Common myeloid progenitor, CD34-positive (primary cell): ENCODE results near the gene RAD21L1.
"Not testable (repeated sequence)": the region's sequence is repeated elsewhere in the genome, so short reads cannot be mapped to it uniquely, and the experiment has no call there.

Experiments used
- CTCF ChIA-PET: fragments of 350-600 bp; sonication (Branson Sonifier 250); formaldehyde crosslinking; loops from one replicate; lab custom pipeline; 2021; ENCODE audit warnings: antibody characterized with exemption; lab: Charles Lee
- POLR2A ChIA-PET: fragments of 350-600 bp; sonication (Branson Sonifier 250); formaldehyde crosslinking; loops from one replicate; lab custom pipeline; 2021; ENCODE audit warnings: antibody characterized with exemption; lab: Charles Lee
- DNase-seq, 3 donors: peaks; one replicate each; pipeline versions ENCODE4 v3.0.0 to v3.0.0-alpha.2; 2013
- H3K27ac ChIP-seq, 2 experiments: 1 replicate in 1 of 2; 2 replicates in 1 of 2; pipeline ENCODE4 v1.7.0; 2013; ENCODE audit warnings: inconsistent platforms in 2 of 2, low read length in 2 of 2, mild to moderate bottlenecking in 2 of 2, low read depth in 1 of 2, moderate library complexity in 1 of 2; ENCODE audit not compliant: severe bottlenecking in 2 of 2, insufficient read depth in 1 of 2, poor library complexity in 1 of 2
- H3K27me3 ChIP-seq, 5 experiments: replicated peaks in 2 of 5; 1 replicate in 3 of 5; 2 replicates in 2 of 5; pipeline versions ENCODE4 v1.6.1 to v1.7.0; 2013; ENCODE audit warnings: low read length in 4 of 5, mild to moderate bottlenecking in 2 of 5, moderate library complexity in 2 of 5, inconsistent platforms in 1 of 5; ENCODE audit not compliant: insufficient read depth in 5 of 5, control insufficient read depth in 4 of 5
- H3K36me3 ChIP-seq, 4 experiments: 1 replicate in 2 of 4; 2 replicates in 2 of 4; pipeline versions ENCODE4 v1.6.1 to v1.7.0; 2013; ENCODE audit warnings: low read length in 3 of 4, control low read depth in 1 of 4, mild to moderate bottlenecking in 1 of 4; ENCODE audit not compliant: control insufficient read depth in 4 of 4, insufficient read depth in 4 of 4
- H3K4me1 ChIP-seq, 4 experiments: 1 replicate in 3 of 4; 2 replicates in 1 of 4; pipeline versions ENCODE4 v1.6.1 to v1.7.1; 2013; ENCODE audit warnings: low read length in 3 of 4, mild to moderate bottlenecking in 3 of 4, control low read depth in 1 of 4, inconsistent platforms in 1 of 4, moderate library complexity in 1 of 4; ENCODE audit not compliant: control insufficient read depth in 4 of 4, insufficient read depth in 4 of 4; ENCODE audit errors: control extremely low read depth in 1 of 4
- H3K4me3 ChIP-seq, 7 experiments: 1 replicate in 4 of 7; 2 replicates in 3 of 7; pipeline versions ENCODE4 v1.5.1 to v1.7.0; 2013; ENCODE audit warnings: mild to moderate bottlenecking in 7 of 7, low read length in 6 of 7, moderate library complexity in 6 of 7, inconsistent platforms in 2 of 7, low read depth in 2 of 7, control low read depth in 1 of 7; ENCODE audit not compliant: insufficient read depth in 4 of 7, control insufficient read depth in 1 of 7; ENCODE audit errors: extremely low read depth in 1 of 7
- H3K9me3 ChIP-seq, 5 experiments: 1 replicate in 4 of 5; 2 replicates in 1 of 5; pipeline versions ENCODE4 v1.6.1 to v1.7.1; 2013; ENCODE audit warnings: low read length in 4 of 5, mild to moderate bottlenecking in 2 of 5, inconsistent platforms in 1 of 5, low read depth in 1 of 5, moderate library complexity in 1 of 5; ENCODE audit not compliant: control insufficient read depth in 4 of 5, insufficient read depth in 2 of 5; ENCODE audit errors: control extremely low read depth in 1 of 5
- WGBS: methylation state at CpG from one replicate; pipeline ENCODE4 v1.1.5; 2013; ENCODE audit not compliant: insufficient coverage; 5-methylcytosine and 5-hydroxymethylcytosine counted together

RAD21L1 gene

GRCh38 chr20:1241456-1241855, 15.6 kb downstream of the RAD21L1 start:
- CTCF ChIA-PET, result interaction anchor here (0.7 to 1.6 kb wide), 3 partner anchors 8 to 28 kb away, joined by 3 to 5 read pairs (median 5); no protein-coding TSS in a partner anchor
- H3K27me3 ChIP-seq, result peaks cover 0 to 32% (median 15%) of the 10 kb centered on the region in 5 experiments

GRCh38 chr20:1242099-1242498, 16.3 kb downstream of the RAD21L1 start:
- H3K4me1 ChIP-seq, result peaks cover 4 to 14% (median 8%) of the 10 kb centered on the region in 4 experiments
- no peaks in the 10 kb centered on the region for H3K9me3 ChIP-seq
- no peak for DNase-seq
- POLR2A ChIA-PET, result no interaction called here
- no CpG with 5 or more reads among the region's 3 CpGs for WGBS
- H3K36me3 ChIP-seq, result no peaks in the 10 kb centered on the region
- H3K27ac ChIP-seq, result no peak overlapping the region
- no peak overlapping the region for H3K4me3 ChIP-seq
- CTCF ChIA-PET, result interaction anchor here (1.4 to 1.6 kb wide), 2 partner anchors 10 to 29 kb away, joined by 3 to 5 read pairs; no protein-coding TSS in a partner anchor
- peaks cover 0 to 26% (median 11%) of the 10 kb centered on the region in 5 experiments for H3K27me3 ChIP-seq

More at GRCh38 chr20:1241456-1241855, 15.6 kb downstream of the RAD21L1 start:
- Histone ChIP-seq H3K36me3 (no peaks in the 10 kb centered on the region), H3K27ac (no peak overlapping the region), H3K4me1 (peaks cover 4 to 14% (median 8%) of the 10 kb centered on the region in 4 experiments), H3K9me3 (no peaks in the 10 kb centered on the region), H3K4me3 (no peak overlapping the region)
- no peak for DNase-seq
- POLR2A ChIA-PET, result no interaction called here

- no peaks in the 10 kb centered on the region for H3K9me3 ChIP-seq
- peak overlapping the region in 1 of 7 experiments; percentile 4 for H3K4me3 ChIP-seq
- no peaks in the 10 kb centered on the region for H3K36me3 ChIP-seq
- no peak overlapping the region for H3K27ac ChIP-seq
- no CpG with 5 or more reads among the region's 2 CpGs for WGBS
- ChIA-PET CTCF (interaction anchor here (1.4 to 1.6 kb wide), 2 partner anchors 10 to 29 kb away, joined by 3 to 5 read pairs; no protein-coding TSS in a partner anchor), POLR2A (no interaction called here)
- peaks cover 4 to 14% (median 8%) of the 10 kb centered on the region in 4 experiments for H3K4me1 ChIP-seq
- peak; percentile 43 to 85 (median 71) for DNase-seq
- peaks cover 0 to 22% (median 10%) of the 10 kb centered on the region in 5 experiments for H3K27me3 ChIP-seq
These were observed 16.7 kb downstream of the RAD21L1 start for GRCh38 chr20:1242530-1242929.

- Histone ChIP-seq H3K36me3 (no peaks in the 10 kb centered on the region), H3K9me3 (no peaks in the 10 kb centered on the region), H3K27ac (no peak overlapping the region), H3K4me1 (peaks cover 4 to 14% (median 8%) of the 10 kb centered on the region in 4 experiments), H3K4me3 (no peak overlapping the region), H3K27me3 (peaks cover 0 to 14% (median 6%) of the 10 kb centered on the region in 5 experiments)
- ChIA-PET CTCF (no interaction called here), POLR2A (no interaction called here)
- DNase-seq, result no peak
- 100% methylated on average over 1 of the region's 2 CpGs for WGBS
These were observed 19.7 kb downstream of the RAD21L1 start for GRCh38 chr20:1245578-1245977.

- POLR2A ChIA-PET, result no interaction called here
- Histone ChIP-seq H3K9me3 (no peaks in the 10 kb centered on the region), H3K4me3 (no peak overlapping the region), H3K27me3 (peaks cover 0 to 18% (median 12%) of the 10 kb centered on the region in 5 experiments), H3K27ac (no peak overlapping the region), H3K36me3 (no peaks in the 10 kb centered on the region), H3K4me1 (no peaks in the 10 kb centered on the region)
- CTCF ChIA-PET, result interaction anchor here (0.6 to 1.5 kb wide), 5 partner anchors 8 to 33 kb away, joined by 3 to 5 read pairs (median 3); no protein-coding TSS in a partner anchor
- no peak for DNase-seq
These were observed 21.8 kb downstream of the RAD21L1 start for GRCh38 chr20:1247689-1248088.

GRCh38 chr20:1250282-1250681, 24.4 kb downstream of the RAD21L1 start:
- WGBS, result no CpG with 5 or more reads among the region's 2 CpGs
- H3K27me3 ChIP-seq, result peaks cover 0 to 22% (median 18%) of the 10 kb centered on the region in 5 experiments
- POLR2A ChIA-PET, H3K4me1 ChIP-seq, H3K4me3 ChIP-seq, H3K36me3 ChIP-seq, H3K27ac ChIP-seq, DNase-seq, H3K9me3 ChIP-seq: not testable (repeated sequence)
- CTCF ChIA-PET, result interaction anchor here (1.5 to 2.0 kb wide), 2 partner anchors 9 to 33 kb away, joined by 5 to 6 read pairs; no protein-coding TSS in a partner anchor

- Histone ChIP-seq H3K27ac (no peak overlapping the region), H3K4me1 (no peaks in the 10 kb centered on the region), H3K36me3 (no peaks in the 10 kb centered on the region), H3K4me3 (no peak overlapping the region), H3K9me3 (peaks cover 0 to 5% (median 0%) of the 10 kb centered on the region in 5 experiments), H3K27me3 (peaks cover 0 to 30% (median 15%) of the 10 kb centered on the region in 5 experiments)
- ChIA-PET CTCF (interaction anchor here (2.0 kb wide), 1 partner anchor 10 kb away, joined by 5 read pairs; no protein-coding TSS in a partner anchor), POLR2A (no interaction called here)
- 96% methylated on average over 3 of the region's 3 CpGs for WGBS
- DNase-seq, result no peak
These were observed 26.6 kb downstream of the RAD21L1 start for GRCh38 chr20:1252416-1252815.
